HG03159 (cell line): ENCODE measurements around the gene LMAN2L.
"Not testable (repeated sequence)": the region's sequence is repeated elsewhere in the genome, so short reads cannot be mapped to it uniquely, and the experiment has no call there.

Experiments used
- ATAC-seq: cut with Tn5 transposase; IDR thresholded peaks from one replicate; pipeline ENCODE4 v1.9.1; 2021; ENCODE audit warnings: mild to moderate bottlenecking, moderate library complexity; ENCODE audit not compliant: unreplicated experiment

LMAN2L gene

GRCh38 chr2:96689431-96689991 lies 50.4 kb downstream of the LMAN2L start:
- ATAC-seq: no peak

GRCh38 chr2:96688649-96689430 lies 51.0 kb downstream of the LMAN2L start:
- no peak for ATAC-seq

- no peak for ATAC-seq
Observed at GRCh38 chr2:96687711-96688640, 51.9 kb downstream of the LMAN2L start.

- ATAC-seq: no peak
Observed at GRCh38 chr2:96687266-96687665, 52.6 kb downstream of the LMAN2L start.

- no peak for ATAC-seq
Observed at GRCh38 chr2:96685577-96686459, 54.0 kb downstream of the LMAN2L start.

GRCh38 chr2:96684883-96685576 lies 54.8 kb downstream of the LMAN2L start:
- no peak for ATAC-seq

GRCh38 chr2:96683972-96684820 lies 55.7 kb downstream of the LMAN2L start:
- no peak for ATAC-seq

- ATAC-seq: no peak
Observed at GRCh38 chr2:96683307-96683706, 56.6 kb downstream of the LMAN2L start.

- no peak for ATAC-seq
Observed at GRCh38 chr2:96681540-96681939, 58.3 kb downstream of the LMAN2L start.

- no peak for ATAC-seq
Observed at GRCh38 chr2:96680561-96681141, 59.2 kb downstream of the LMAN2L start.

- no peak for ATAC-seq
Observed at GRCh38 chr2:96679848-96680247, 60.0 kb downstream of the LMAN2L start.

- ATAC-seq: no peak
Observed at GRCh38 chr2:96669539-96670215, 70.2 kb downstream of the LMAN2L start.

- ATAC-seq: no peak
Observed at GRCh38 chr2:96668771-96669170, 71.1 kb downstream of the LMAN2L start.

- not testable (repeated sequence) for ATAC-seq
Observed at GRCh38 chr2:96665717-96666116, 74.1 kb downstream of the LMAN2L start.

GRCh38 chr2:96665083-96665569 lies 74.7 kb downstream of the LMAN2L start:
- ATAC-seq: no peak

GRCh38 chr2:96664366-96664925 lies 75.4 kb downstream of the LMAN2L start:
- ATAC-seq: no peak

- no peak for ATAC-seq
Observed at GRCh38 chr2:96663829-96664228, 76.0 kb downstream of the LMAN2L start.

GRCh38 chr2:96663177-96663576 lies 76.7 kb downstream of the LMAN2L start:
- ATAC-seq: no peak
